ENCODE measurements around the gene TTC5.

TTC5 gene

DNA sequence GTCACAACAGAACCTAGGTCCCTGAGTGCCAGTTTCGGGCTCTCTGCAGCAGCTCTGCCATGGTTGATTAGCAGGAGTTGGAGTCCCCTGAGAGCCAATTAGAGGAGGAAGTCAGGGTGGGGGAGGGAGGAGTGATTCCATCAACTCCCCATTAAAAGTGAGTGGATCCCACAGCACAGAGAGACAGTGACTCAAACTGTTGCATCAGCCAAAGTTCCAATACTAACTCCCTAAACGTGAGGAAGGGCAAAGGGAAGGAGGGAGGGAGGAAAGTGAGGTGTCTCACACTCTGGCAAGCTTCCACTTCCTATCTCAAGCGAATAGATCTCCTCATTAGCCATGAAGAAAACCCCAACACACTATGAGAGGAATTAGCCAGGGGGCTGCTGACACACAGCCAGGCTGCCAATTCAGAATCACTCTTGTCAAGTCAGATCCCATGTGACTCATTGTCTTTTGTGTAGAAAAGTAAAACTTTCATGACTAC, 43.1 kb downstream of the TTC5 start:
- H3K4me2 ChIP-seq (ENCODE audit: low read depth, low read length, poor library complexity, severe bottlenecking), result no peak overlapping the region
- H4K20me1 ChIP-seq (ENCODE audit: low read depth, low read length), result no peaks in the 10 kb centered on the region
- H3F3A ChIP-seq (ENCODE audit: insufficient read depth), result no peaks in the 10 kb centered on the region
- TF ChIP-seq, protein P1, sequence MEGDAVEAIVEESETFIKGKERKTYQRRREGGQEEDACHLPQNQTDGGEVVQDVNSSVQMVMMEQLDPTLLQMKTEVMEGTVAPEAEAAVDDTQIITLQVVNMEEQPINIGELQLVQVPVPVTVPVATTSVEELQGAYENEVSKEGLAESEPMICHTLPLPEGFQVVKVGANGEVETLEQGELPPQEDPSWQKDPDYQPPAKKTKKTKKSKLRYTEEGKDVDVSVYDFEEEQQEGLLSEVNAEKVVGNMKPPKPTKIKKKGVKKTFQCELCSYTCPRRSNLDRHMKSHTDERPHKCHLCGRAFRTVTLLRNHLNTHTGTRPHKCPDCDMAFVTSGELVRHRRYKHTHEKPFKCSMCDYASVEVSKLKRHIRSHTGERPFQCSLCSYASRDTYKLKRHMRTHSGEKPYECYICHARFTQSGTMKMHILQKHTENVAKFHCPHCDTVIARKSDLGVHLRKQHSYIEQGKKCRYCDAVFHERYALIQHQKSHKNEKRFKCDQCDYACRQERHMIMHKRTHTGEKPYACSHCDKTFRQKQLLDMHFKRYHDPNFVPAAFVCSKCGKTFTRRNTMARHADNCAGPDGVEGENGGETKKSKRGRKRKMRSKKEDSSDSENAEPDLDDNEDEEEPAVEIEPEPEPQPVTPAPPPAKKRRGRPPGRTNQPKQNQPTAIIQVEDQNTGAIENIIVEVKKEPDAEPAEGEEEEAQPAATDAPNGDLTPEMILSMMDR (IDR thresholded peaks at IDR 0.05; ENCODE audit: insufficient read depth, low read length, poor library complexity, severe bottlenecking), result no peak
- TF ChIP-seq EZH2phosphoT487 (conservative IDR thresholded peaks at IDR 0.05; ENCODE audit: low read length), result no peak
- H3K36me3 ChIP-seq (ENCODE audit: low read length), result no peaks in the 10 kb centered on the region
- no peak overlapping the region for H3K9ac ChIP-seq (ENCODE audit: low read length)
- no peaks in the 10 kb centered on the region for H3K9me3 ChIP-seq (ENCODE audit: insufficient read depth, low read length)
- H3K79me2 ChIP-seq (ENCODE audit: insufficient read depth, low read length), result no peaks in the 10 kb centered on the region
- H3K27me3 ChIP-seq (ENCODE audit: low read length), result no peaks in the 10 kb centered on the region
- no peak overlapping the region for H2AFZ ChIP-seq (ENCODE audit: low read depth, low read length, severe bottlenecking)
- no peak overlapping the region for H3K27ac ChIP-seq (ENCODE audit: low read depth, low read length)
- H3K9me2 ChIP-seq (replicated peaks; ENCODE audit: insufficient read depth, low read length), result no peaks in the 10 kb centered on the region
- no peak overlapping the region for H3K4me3 ChIP-seq (ENCODE audit: insufficient read depth, low read length, poor library complexity, severe bottlenecking)

DNA sequence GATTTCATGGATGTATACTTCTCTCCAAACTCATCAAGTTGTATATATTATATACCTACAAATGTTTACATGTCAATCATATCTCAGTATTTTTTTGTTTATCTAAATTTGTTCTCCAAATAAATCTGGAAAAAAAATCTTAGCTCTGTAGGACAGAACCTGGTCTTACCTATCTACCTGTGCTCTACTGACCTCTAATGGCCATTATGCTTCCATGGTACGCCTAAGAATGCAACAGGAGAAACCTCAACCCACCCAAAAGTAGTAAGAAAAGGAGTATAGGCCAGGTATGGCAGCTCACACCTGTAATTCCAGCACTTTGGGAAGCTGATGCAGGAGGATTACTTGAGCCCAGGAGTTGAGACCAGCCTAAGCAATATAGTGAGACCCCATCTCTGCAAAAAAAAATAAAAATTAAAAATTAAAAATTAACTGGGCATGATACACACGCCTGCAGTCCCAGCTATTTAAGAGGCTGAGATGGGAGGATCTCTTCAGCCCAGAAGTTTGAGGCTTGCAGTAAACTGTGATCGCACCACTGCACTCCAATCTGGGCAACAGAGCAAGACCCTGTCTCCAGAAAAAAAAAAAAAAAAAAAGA, 58.0 kb downstream of the TTC5 start:
- Histone ChIP-seq H3K9me2 (replicated peaks; ENCODE audit: insufficient read depth, low read length) (no peaks in the 10 kb centered on the region), H3K4me3 (ENCODE audit: insufficient read depth, low read length, poor library complexity, severe bottlenecking) (no peak overlapping the region), H3K36me3 (ENCODE audit: low read length) (no peaks in the 10 kb centered on the region), H3K4me2 (ENCODE audit: low read depth, low read length, poor library complexity, severe bottlenecking) (no peak overlapping the region), H3K27me3 (ENCODE audit: low read length) (no peaks in the 10 kb centered on the region), H3K27ac (ENCODE audit: low read depth, low read length) (no peak overlapping the region), H2AFZ (ENCODE audit: low read depth, low read length, severe bottlenecking) (no peak overlapping the region), H3K79me2 (ENCODE audit: insufficient read depth, low read length) (no peaks in the 10 kb centered on the region), H4K20me1 (ENCODE audit: low read depth, low read length) (no peaks in the 10 kb centered on the region), H3F3A (ENCODE audit: insufficient read depth) (no peaks in the 10 kb centered on the region), H3K9ac (ENCODE audit: low read length) (no peak overlapping the region), H3K9me3 (ENCODE audit: insufficient read depth, low read length) (no peaks in the 10 kb centered on the region)
- no peak for TF ChIP-seq EZH2phosphoT487 (conservative IDR thresholded peaks at IDR 0.05; ENCODE audit: low read length)
- TF ChIP-seq, protein P1 (IDR thresholded peaks at IDR 0.05; ENCODE audit: insufficient read depth, low read length, poor library complexity, severe bottlenecking), result peak; percentile 35
